Suprapubic skin (tissue), 4 donors: ENCODE measurements around the gene ZMAT5. TPM values are rescaled to one million over a fixed set of nuclear protein-coding genes. Genes with fewer than 3 reads are reported as not detected.

Experiments
- DNase-seq, 2 donors: peaks; one replicate each; pipeline ENCODE4 v3.0.0-alpha.2; 2019; ENCODE audit warnings: low spot score in 2 of 2
- H3K27ac ChIP-seq: fragments of 200-600 bp; sonication (generic); one replicate; pipeline ENCODE4 v1.5.1; 2019
- H3K27me3 ChIP-seq: fragments of 200-600 bp; sonication (generic); one replicate; pipeline ENCODE4 v1.5.1; 2019
- H3K36me3 ChIP-seq: fragments of 200-600 bp; sonication (generic); one replicate; pipeline ENCODE4 v1.5.1; 2019
- H3K4me1 ChIP-seq: fragments of 200-600 bp; sonication (generic); one replicate; pipeline ENCODE4 v1.5.1; 2019
- H3K4me3 ChIP-seq: fragments of 200-600 bp; sonication (generic); one replicate; pipeline ENCODE4 v1.5.1; 2019; ENCODE audit warnings: mild to moderate bottlenecking
- H3K9me3 ChIP-seq: fragments of 200-600 bp; sonication (generic); one replicate; pipeline ENCODE4 v1.5.1; 2019
- EP300 ChIP-seq: sonication (generic); formaldehyde crosslinking; IDR thresholded peaks from one replicate; pipeline ENCODE4 v1.6.1; 2017; ENCODE audit warnings: antibody characterized with exemption
- POLR2A ChIP-seq, 2 donors: fragments of 450-650 bp; IDR thresholded peaks; one replicate each; pipeline ENCODE4 v1.6.1; 2017; ENCODE audit warnings: antibody characterized with exemption in 2 of 2, mild to moderate bottlenecking in 2 of 2, moderate library complexity in 2 of 2
- POLR2AphosphoS5 ChIP-seq, 3 donors: sonication (generic); formaldehyde crosslinking; IDR thresholded peaks; one replicate each; pipeline ENCODE4 v1.6.1; 2017; ENCODE audit warnings: antibody characterized with exemption in 3 of 3
- WGBS: methylation state at CpG from one replicate; pipeline ENCODE4 v1.1.5; 2018; 5-methylcytosine and 5-hydroxymethylcytosine counted together
- total RNA-seq, 4 donors: library from RNA; depleted of rRNA; stranded (reverse); fragments of >200 nt; gene quantifications; one replicate each; pipeline ENCODE4 v1.1.0, GENCODE V29; 2016
- TF ChIP-seq, protein P1 (sequence below), 2 donors: fragments of 200-600 bp in 1 of 2; fragments of 450-650 bp in 1 of 2; sonication (generic) in 1 of 2; IDR thresholded peaks; one replicate each; pipeline ENCODE4 v1.5.1; 2016 to 2019; ENCODE audit warnings: antibody characterized with exemption in 2 of 2, mild to moderate bottlenecking in 1 of 2, moderate library complexity in 1 of 2

Gene ZMAT5
- total RNA-seq, 4 donors from 2014 or later, result 16.3 to 28.2 (median 23.1) TPM

- Histone ChIP-seq H3K9me3 (no peaks in the 10 kb centered on the region), H3K4me3 (peak overlapping the region; percentile 80), H3K4me1 (peaks cover 25% of the 10 kb centered on the region), H3K36me3 (peaks cover 16% of the 10 kb centered on the region), H3K27ac (no peak overlapping the region), H3K27me3 (no peaks in the 10 kb centered on the region)
- TF ChIP-seq EP300 (no peak), POLR2AphosphoS5 (IDR thresholded peaks at IDR 0.05) (no peak), POLR2A (IDR thresholded peaks at IDR 0.05) (no peak)
- TF ChIP-seq, protein P1, sequence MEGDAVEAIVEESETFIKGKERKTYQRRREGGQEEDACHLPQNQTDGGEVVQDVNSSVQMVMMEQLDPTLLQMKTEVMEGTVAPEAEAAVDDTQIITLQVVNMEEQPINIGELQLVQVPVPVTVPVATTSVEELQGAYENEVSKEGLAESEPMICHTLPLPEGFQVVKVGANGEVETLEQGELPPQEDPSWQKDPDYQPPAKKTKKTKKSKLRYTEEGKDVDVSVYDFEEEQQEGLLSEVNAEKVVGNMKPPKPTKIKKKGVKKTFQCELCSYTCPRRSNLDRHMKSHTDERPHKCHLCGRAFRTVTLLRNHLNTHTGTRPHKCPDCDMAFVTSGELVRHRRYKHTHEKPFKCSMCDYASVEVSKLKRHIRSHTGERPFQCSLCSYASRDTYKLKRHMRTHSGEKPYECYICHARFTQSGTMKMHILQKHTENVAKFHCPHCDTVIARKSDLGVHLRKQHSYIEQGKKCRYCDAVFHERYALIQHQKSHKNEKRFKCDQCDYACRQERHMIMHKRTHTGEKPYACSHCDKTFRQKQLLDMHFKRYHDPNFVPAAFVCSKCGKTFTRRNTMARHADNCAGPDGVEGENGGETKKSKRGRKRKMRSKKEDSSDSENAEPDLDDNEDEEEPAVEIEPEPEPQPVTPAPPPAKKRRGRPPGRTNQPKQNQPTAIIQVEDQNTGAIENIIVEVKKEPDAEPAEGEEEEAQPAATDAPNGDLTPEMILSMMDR (IDR thresholded peaks at IDR 0.05), result no peak
- WGBS, result 42% methylated on average over 6 of the region's 6 CpGs
- DNase-seq, result no peak
Observed at GRCh38 chr22:29768052-29768693, 1.4 kb upstream of the ZMAT5 start.

GRCh38 chr22:29767171-29768051, 604 bp upstream of the ZMAT5 start, which contains the start of gene UQCR10:
UQCR10 (plus strand) TSS chr22:29767369; CDS start chr22:29767399, 30 bp downstream.
- no peaks in the 10 kb centered on the region for H3K27me3 ChIP-seq
- H3K4me3 ChIP-seq, result peak within 1 kb of the TSS; percentile 80
- TF ChIP-seq POLR2AphosphoS5 (IDR thresholded peaks at IDR 0.05) (peak in 1 of 3 donors; percentile 81), EP300 (no peak)
- WGBS, result under 1% methylated on average over 30 of the region's 46 CpGs
- no peaks in the 10 kb centered on the region for H3K9me3 ChIP-seq
- peaks cover 16% of the 10 kb centered on the region for H3K36me3 ChIP-seq
- H3K27ac ChIP-seq, result peak within 1 kb of the TSS; percentile 86
- peaks cover 24% of the 10 kb centered on the region for H3K4me1 ChIP-seq
- DNase-seq, result peak; percentile 94 to 97

GRCh38 chr22:29765905-29766631, 739 bp downstream of the ZMAT5 start:
- H3K4me1 ChIP-seq, result peaks cover 24% of the 10 kb centered on the region
- WGBS, result 62% methylated on average over 13 of the region's 15 CpGs
- no peak for DNase-seq
- peaks cover 15% of the 10 kb centered on the region for H3K36me3 ChIP-seq
- TF ChIP-seq, protein P1 (IDR thresholded peaks at IDR 0.05), result no peak
- no peak for TF ChIP-seq EP300
- TF ChIP-seq POLR2A (IDR thresholded peaks at IDR 0.05), result no peak
- TF ChIP-seq POLR2AphosphoS5 (IDR thresholded peaks at IDR 0.05), result no peak
- H3K9me3 ChIP-seq, result no peaks in the 10 kb centered on the region
- peak overlapping the region; percentile 86 for H3K27ac ChIP-seq
- no peaks in the 10 kb centered on the region for H3K27me3 ChIP-seq
- peak overlapping the region; percentile 80 for H3K4me3 ChIP-seq

DNA sequence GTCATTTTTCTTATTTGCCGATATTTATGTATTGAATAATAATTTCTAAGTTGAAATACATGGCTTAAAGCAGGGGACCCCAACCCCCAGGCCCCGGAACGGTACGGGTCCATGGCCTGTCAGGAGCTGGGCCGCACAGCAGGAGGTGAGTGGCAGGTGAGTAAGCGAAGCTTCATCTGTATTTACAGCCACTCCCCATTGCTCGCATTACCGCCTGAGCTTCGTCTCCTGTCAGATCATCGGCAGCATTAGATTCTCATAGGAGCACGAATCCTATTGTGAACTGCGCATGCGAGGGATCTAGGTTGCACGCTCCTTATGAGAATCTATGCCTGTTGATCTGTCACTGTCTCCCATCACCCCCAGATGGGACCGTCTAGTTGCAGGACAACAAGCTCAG, 4.5 kb downstream of the ZMAT5 start:
- H3K4me1 ChIP-seq, result peaks cover 8% of the 10 kb centered on the region
- no peaks in the 10 kb centered on the region for H3K27me3 ChIP-seq
- no peak overlapping the region for H3K27ac ChIP-seq
- no peak for TF ChIP-seq POLR2AphosphoS5 (IDR thresholded peaks at IDR 0.05)
- TF ChIP-seq POLR2A (IDR thresholded peaks at IDR 0.05), result no peak
- no peak for TF ChIP-seq EP300
- TF ChIP-seq, protein P1 (IDR thresholded peaks at IDR 0.05), result no peak
- WGBS, result 87% methylated on average over 15 of the region's 15 CpGs
- no peaks in the 10 kb centered on the region for H3K9me3 ChIP-seq
- no peak for DNase-seq
- no peak overlapping the region for H3K4me3 ChIP-seq
- H3K36me3 ChIP-seq, result no peaks in the 10 kb centered on the region

DNA sequence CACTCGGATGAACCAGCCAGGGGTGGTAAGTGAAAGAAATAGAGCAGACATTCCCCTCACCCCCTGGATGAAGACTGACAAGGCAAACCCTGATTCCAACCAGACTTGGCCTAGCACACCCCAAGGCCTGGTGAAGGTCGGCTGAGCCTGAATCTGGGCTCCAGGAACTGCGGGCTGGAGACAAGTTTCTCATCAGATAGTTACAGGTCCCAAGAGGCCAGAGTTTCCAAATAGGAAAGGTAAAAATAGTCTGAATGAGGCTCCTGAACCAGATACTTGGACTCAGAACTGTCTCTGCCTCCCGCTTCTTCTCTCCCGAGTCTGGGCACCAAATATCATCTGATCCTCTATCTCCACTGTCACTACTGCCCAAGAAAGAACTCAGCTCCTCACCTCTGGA, 7.8 kb downstream of the ZMAT5 start:
- TF ChIP-seq POLR2AphosphoS5 (IDR thresholded peaks at IDR 0.05) (no peak), POLR2A (IDR thresholded peaks at IDR 0.05) (no peak), EP300 (no peak)
- TF ChIP-seq, protein P1 (IDR thresholded peaks at IDR 0.05), result no peak
- H3K4me3 ChIP-seq, result no peak overlapping the region
- H3K36me3 ChIP-seq, result no peaks in the 10 kb centered on the region
- H3K4me1 ChIP-seq, result no peaks in the 10 kb centered on the region
- no peaks in the 10 kb centered on the region for H3K27me3 ChIP-seq
- H3K27ac ChIP-seq, result no peak overlapping the region
- H3K9me3 ChIP-seq, result no peaks in the 10 kb centered on the region
- DNase-seq, result no peak
- WGBS, result 70% methylated on average over 5 of the region's 5 CpGs
